Endothelial cell of umbilical vein (primary cell): ENCODE data around the gene SYT14. TPM values are rescaled to one million over a fixed set of nuclear protein-coding genes. Genes with fewer than 3 reads are reported as not detected.
"Not testable (repeated sequence)": the region's sequence is repeated elsewhere in the genome, so short reads cannot be mapped to it uniquely, and the experiment has no call there.

ENCODE experiments used
- BruUV-seq: library from RNA; stranded (reverse); fragments of 400-500 nt; replicated peaks from 2 replicates; lab custom pipeline; 2021; lab: Mats Ljungman, UMichigan
- CTCF ChIA-PET: fragments of 300-600, 350-600 bp; sonication (Branson Sonifier 250); formaldehyde crosslinking; loops from one replicate; lab custom pipeline; 2021; ENCODE audit warnings: antibody characterized with exemption, inconsistent platforms; lab: Charles Lee
- POLR2A ChIA-PET: fragments of 300-600, 350-600 bp; sonication (Branson Sonifier 250); formaldehyde crosslinking; loops from one replicate; lab custom pipeline; 2021; ENCODE audit warnings: antibody characterized with exemption, inconsistent platforms; lab: Charles Lee
- DNase-seq: peaks from one replicate; pipeline ENCODE4 v3.0.0-alpha.2; 2011; ENCODE audit warnings: low read depth, low spot score
- FAIRE-seq: peaks from 2 replicates; lab custom pipeline; 2011; peaks lifted over from hg19 to GRCh38; lab: Jason Lieb, UNC
- H2AFZ ChIP-seq: 2 replicates; pipeline ENCODE4 v1.6.0; 2012; ENCODE audit warnings: low read depth, low read length, control low read depth, inconsistent platforms
- H3K27ac ChIP-seq: 2 replicates; pipeline ENCODE4 v1.5.1; 2011; ENCODE audit warnings: low read depth, mild to moderate bottlenecking, control low read depth, low read length, moderate library complexity; ENCODE audit not compliant: insufficient read depth
- H3K27me3 ChIP-seq, 2 experiments: 2 replicates each; pipeline versions ENCODE4 v1.6.0 to v1.6.1; 2011; ENCODE audit warnings: low read length in 2 of 2, mixed read lengths in 1 of 2; ENCODE audit not compliant: control insufficient read depth in 2 of 2, insufficient read depth in 2 of 2
- H3K36me3 ChIP-seq, 2 experiments: 2 replicates in 1 of 2; 3 replicates in 1 of 2; pipeline ENCODE4 v1.5.1; 2011; ENCODE audit warnings: low read length in 2 of 2, mild to moderate bottlenecking in 1 of 2, moderate library complexity in 1 of 2; ENCODE audit not compliant: control insufficient read depth in 2 of 2, insufficient read depth in 2 of 2; ENCODE audit errors: extremely low read depth in 1 of 2
- H3K4me1 ChIP-seq: 3 replicates; pipeline ENCODE4 v1.5.1; 2011; ENCODE audit warnings: mild to moderate bottlenecking, low read length; ENCODE audit not compliant: control insufficient read depth, insufficient read depth; ENCODE audit errors: extremely low read depth
- H3K4me2 ChIP-seq: 2 replicates; pipeline ENCODE4 v1.6.1; 2011; ENCODE audit warnings: low read length, control low read depth, mixed read lengths; ENCODE audit not compliant: insufficient read depth
- H3K4me3 ChIP-seq, 3 experiments: fragments of 200-600 bp in 1 of 3; sonication (generic), shearing (Covaris generic) in 1 of 3; replicated peaks in 1 of 3; 2 replicates each; pipeline ENCODE4 v1.5.1; 2011 to 2016; ENCODE audit warnings: control low read depth in 3 of 3, low read length in 3 of 3, mild to moderate bottlenecking in 2 of 3, inconsistent platforms in 1 of 3, low read depth in 1 of 3, moderate library complexity in 1 of 3; ENCODE audit not compliant: insufficient read depth in 1 of 3
- H3K79me2 ChIP-seq: 2 replicates; pipeline ENCODE4 v1.6.0; 2012; ENCODE audit warnings: low read length, inconsistent platforms; ENCODE audit not compliant: control insufficient read depth, insufficient read depth
- H3K9ac ChIP-seq: replicated peaks from 2 replicates; pipeline ENCODE3; 2011; ENCODE audit warnings: low read length, control low read depth; ENCODE audit not compliant: insufficient read depth; ENCODE audit errors: extremely low read depth
- H3K9me1 ChIP-seq: replicated peaks from 3 replicates; pipeline ENCODE4 v1.6.0; 2011; ENCODE audit warnings: mild to moderate bottlenecking, low read length; ENCODE audit not compliant: control insufficient read depth, insufficient read depth; ENCODE audit errors: extremely low read depth
- H3K9me3 ChIP-seq: replicated peaks from 2 replicates; pipeline ENCODE4 v1.5.1; 2012; ENCODE audit warnings: low read length, inconsistent platforms; ENCODE audit not compliant: control insufficient read depth, insufficient read depth
- H4K20me1 ChIP-seq: replicated peaks from 2 replicates; pipeline ENCODE3; 2011; ENCODE audit warnings: mild to moderate bottlenecking, low read length; ENCODE audit not compliant: control insufficient read depth, insufficient read depth; ENCODE audit errors: extremely low read depth
- EZH2 ChIP-seq: IDR thresholded peaks from 2 replicates; pipeline ENCODE4 v1.6.1; 2012; ENCODE audit warnings: borderline replicate concordance, low read depth, mild to moderate bottlenecking, moderate library complexity, low read length, inconsistent platforms; ENCODE audit not compliant: severe bottlenecking
- FOS ChIP-seq: IDR thresholded peaks from 2 replicates; pipeline ENCODE4 v1.6.1; 2011; ENCODE audit warnings: mild to moderate bottlenecking, low read length, moderate library complexity, borderline replicate concordance; ENCODE audit not compliant: insufficient read depth
- GATA2 ChIP-seq: IDR thresholded peaks from 2 replicates; pipeline ENCODE4 v1.7.0; 2011; ENCODE audit warnings: low read depth, mild to moderate bottlenecking, moderate library complexity, mixed read lengths, low read length; ENCODE audit not compliant: insufficient read length, insufficient read depth
- JUN ChIP-seq: IDR thresholded peaks from 2 replicates; pipeline ENCODE4 v1.6.1; 2011; ENCODE audit warnings: borderline replicate concordance, low read depth; ENCODE audit not compliant: insufficient read length, insufficient read depth
- MYC ChIP-seq: IDR thresholded peaks from one replicate; pipeline ENCODE4 v1.6.1; 2011; ENCODE audit warnings: mild to moderate bottlenecking, low read depth, low read length
- POLR2A ChIP-seq: IDR thresholded peaks from 2 replicates; pipeline ENCODE4 v1.6.1; 2012; ENCODE audit warnings: low read depth, mild to moderate bottlenecking, control low read depth, low read length
- POLR2AphosphoS5 ChIP-seq: IDR thresholded peaks from 2 replicates; pipeline ENCODE4 v1.6.1; 2012; ENCODE audit warnings: low read depth, mild to moderate bottlenecking, control low read depth, low read length, moderate library complexity; ENCODE audit not compliant: insufficient read depth
- dilution Hi-C: fragments of 300-500 bp; cut with MboI; formaldehyde crosslinking; loops from one replicate; pipeline ENCODE4 v1.15.0; 2019; ENCODE audit warnings: low sequenced_read_pairs; ENCODE audit not compliant: extremely low pct_ligation_motif_present
- intact Hi-C: fragments of 100-400 bp; cut with micrococcal nuclease; formaldehyde crosslinking; loops from one replicate; pipeline ENCODE4 v1.10.0; 2022
- polyA plus RNA-seq, 4 experiments: library from polyadenylated mRNA; depleted of rRNA in 3 of 4; stranded (reverse) in 3 of 4; unstranded in 1 of 4; fragments of >200 nt; gene quantifications; 2 replicates each; pipeline versions ENCODE4 v1.2.1 to v1.2.3, GENCODE V29; 2011 to 2012; ENCODE audit warnings: missing spikeins in 1 of 4
- total RNA-seq: library from RNA; stranded (reverse); gene quantifications from 2 replicates; pipeline ENCODE4 v1.2.3, GENCODE V29; 2021
- TF ChIP-seq, protein P1 (sequence below): IDR thresholded peaks from 2 replicates; pipeline ENCODE4 v1.6.1; 2011; ENCODE audit not compliant: insufficient read depth, insufficient read length
- TF ChIP-seq, protein P2 (sequence below), 2 donors: IDR thresholded peaks; 1 replicate in 1 of 2; 2 replicates in 1 of 2; pipeline ENCODE4 v1.5.1; 2011; ENCODE audit warnings: low read length in 2 of 2, mild to moderate bottlenecking in 2 of 2, moderate library complexity in 2 of 2, control low read depth in 1 of 2, inconsistent platforms in 1 of 2, low read depth in 1 of 2; ENCODE audit not compliant: insufficient read depth in 1 of 2; ENCODE audit errors: extremely low read depth in 1 of 2

SYT14 gene
- total and polyA plus RNA-seq, 2 donors (not counting 3 experiments of a cell fraction or from before 2014, with no cell fraction given): 0.08 to 0.18 TPM

DNA sequence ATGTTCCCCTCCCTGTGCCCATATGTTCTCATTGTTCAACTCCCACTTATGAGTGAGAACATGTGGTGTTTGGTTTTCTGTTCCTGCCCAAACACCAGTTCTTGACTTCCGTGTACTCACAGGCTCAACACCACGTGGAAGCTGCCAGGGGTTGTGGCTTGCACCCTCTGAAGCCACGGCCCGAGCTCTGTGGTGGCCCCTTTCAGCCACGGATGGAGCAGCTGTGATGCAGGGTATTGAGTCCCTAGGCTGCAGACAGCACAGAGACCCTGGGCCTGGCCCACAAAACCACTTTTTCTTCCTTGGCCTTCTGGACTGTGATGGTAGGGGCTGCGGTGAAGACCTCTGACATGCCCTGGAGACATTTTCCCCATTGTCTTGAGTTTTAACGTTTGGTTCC is 111.6 kb downstream of the SYT14 start:
- Histone ChIP-seq H3K4me2 (no peak overlapping the region), H3K9me1 (no peaks in the 10 kb centered on the region), H2AFZ (no peak overlapping the region), H3K4me1 (no peaks in the 10 kb centered on the region), H3K9me3 (no peaks in the 10 kb centered on the region), H3K27ac (no peak overlapping the region), H4K20me1 (no peaks in the 10 kb centered on the region), H3K27me3 (no peaks in the 10 kb centered on the region), H3K79me2 (no peaks in the 10 kb centered on the region), H3K4me3 (no peak overlapping the region), H3K9ac (no peak overlapping the region), H3K36me3 (no peaks in the 10 kb centered on the region)
- no peak for FAIRE-seq
- intact Hi-C loops (no loop called here), dilution Hi-C loops (no loop called here)
- BruUV-seq: no TSS peak
- DNase-seq: no peak
- ChIA-PET CTCF (no interaction called here), POLR2A (no interaction called here)
- TF ChIP-seq, protein P1, sequence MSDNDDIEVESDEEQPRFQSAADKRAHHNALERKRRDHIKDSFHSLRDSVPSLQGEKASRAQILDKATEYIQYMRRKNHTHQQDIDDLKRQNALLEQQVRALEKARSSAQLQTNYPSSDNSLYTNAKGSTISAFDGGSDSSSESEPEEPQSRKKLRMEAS: no peak
- TF ChIP-seq, protein P2, sequence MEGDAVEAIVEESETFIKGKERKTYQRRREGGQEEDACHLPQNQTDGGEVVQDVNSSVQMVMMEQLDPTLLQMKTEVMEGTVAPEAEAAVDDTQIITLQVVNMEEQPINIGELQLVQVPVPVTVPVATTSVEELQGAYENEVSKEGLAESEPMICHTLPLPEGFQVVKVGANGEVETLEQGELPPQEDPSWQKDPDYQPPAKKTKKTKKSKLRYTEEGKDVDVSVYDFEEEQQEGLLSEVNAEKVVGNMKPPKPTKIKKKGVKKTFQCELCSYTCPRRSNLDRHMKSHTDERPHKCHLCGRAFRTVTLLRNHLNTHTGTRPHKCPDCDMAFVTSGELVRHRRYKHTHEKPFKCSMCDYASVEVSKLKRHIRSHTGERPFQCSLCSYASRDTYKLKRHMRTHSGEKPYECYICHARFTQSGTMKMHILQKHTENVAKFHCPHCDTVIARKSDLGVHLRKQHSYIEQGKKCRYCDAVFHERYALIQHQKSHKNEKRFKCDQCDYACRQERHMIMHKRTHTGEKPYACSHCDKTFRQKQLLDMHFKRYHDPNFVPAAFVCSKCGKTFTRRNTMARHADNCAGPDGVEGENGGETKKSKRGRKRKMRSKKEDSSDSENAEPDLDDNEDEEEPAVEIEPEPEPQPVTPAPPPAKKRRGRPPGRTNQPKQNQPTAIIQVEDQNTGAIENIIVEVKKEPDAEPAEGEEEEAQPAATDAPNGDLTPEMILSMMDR (IDR thresholded peaks at IDR 0.05; ENCODE audit: extremely low read depth in 1 of 2, insufficient read depth in 1 of 2, low read depth in 1 of 2, low read length in 2 of 2): no peak
- TF ChIP-seq POLR2A (no peak), EZH2 (no peak), FOS (no peak), GATA2 (no peak), MYC (no peak), JUN (no peak), POLR2AphosphoS5 (no peak)

DNA sequence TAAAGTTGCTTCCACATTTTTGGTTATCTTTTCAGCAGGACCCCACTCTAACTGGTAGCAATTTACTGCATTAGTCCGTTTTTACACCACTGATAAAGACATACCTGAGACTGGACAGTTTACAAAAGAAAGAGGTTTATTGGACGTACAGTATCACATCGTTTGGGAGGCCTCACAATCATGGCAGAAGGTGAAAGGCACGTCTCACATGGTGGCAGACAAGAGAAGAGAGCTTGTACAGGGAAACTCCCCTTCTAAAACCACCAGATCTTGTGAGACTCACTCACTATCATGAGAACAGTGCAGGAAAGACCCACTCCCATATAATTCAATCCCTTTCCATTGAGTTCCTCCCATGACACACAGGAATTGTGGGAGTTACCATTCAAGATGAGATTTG is 112.5 kb downstream of the SYT14 start:
- H3K4me1 ChIP-seq, H2AFZ ChIP-seq, H3K9me1 ChIP-seq, intact Hi-C loops, CTCF ChIA-PET, DNase-seq, H3K4me3 ChIP-seq, H3K79me2 ChIP-seq, FAIRE-seq, H3K36me3 ChIP-seq, H4K20me1 ChIP-seq, H3K27ac ChIP-seq, POLR2A ChIA-PET, H3K9ac ChIP-seq, H3K9me3 ChIP-seq, H3K4me2 ChIP-seq, H3K27me3 ChIP-seq, BruUV-seq, dilution Hi-C loops: not testable (repeated sequence)
